SKM-1 (cell line): Measurements from ENCODE around the gene CCNY.

ENCODE experiments used
- DNase-seq: peaks from one replicate; lab custom pipeline; 2025; ENCODE audit not compliant: unreplicated experiment; lab: John Stamatoyannopoulos, UW

The CCNY gene

DNA sequence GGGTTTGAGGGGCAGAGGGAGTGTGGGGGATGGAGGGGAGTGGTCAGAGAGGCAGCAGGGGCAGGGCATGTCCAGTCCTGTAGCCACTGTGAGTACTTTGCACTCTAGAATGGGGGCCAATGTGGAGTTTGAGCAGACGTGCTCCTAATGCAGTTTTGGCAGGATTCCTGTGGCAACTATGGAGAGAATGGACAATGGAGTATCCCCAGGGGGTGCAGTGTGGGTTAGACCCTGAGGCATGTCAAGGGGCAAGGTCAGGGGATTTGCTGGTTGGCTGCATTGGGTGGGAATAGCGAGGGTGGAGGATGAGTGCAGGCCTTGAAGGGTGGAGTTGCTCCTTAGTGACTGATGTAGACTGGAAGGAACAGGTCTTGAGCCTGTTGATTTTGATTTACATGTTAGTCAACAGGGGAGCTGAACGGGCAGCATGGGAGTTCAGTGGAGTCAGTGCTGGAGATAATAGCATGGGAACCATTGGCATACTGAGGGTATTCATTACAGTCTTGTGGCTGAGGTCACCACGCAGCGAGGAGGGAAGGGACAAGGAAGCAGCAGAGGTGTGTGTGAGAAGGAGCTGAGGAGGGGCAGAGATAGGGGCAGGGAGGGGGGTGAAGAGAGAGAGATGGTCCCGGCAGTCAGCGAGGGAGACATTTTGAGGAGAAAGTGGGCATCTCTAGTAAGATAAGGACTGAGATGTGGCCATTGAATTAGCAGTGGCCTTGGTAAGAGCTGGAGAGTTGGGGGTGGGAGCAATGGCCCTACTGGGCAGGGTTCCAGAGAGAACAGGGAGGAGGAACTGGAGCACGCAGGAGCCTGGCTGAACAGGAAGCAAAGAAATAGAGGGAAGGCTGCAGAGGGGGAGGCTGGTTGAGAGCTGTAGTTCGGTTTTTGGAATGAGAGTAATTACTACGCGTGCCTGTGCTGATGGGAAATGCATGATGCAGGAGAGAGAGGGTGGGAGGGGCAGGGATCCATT is 112.7 kb downstream of the CCNY start:
- no peak for DNase-seq

DNA sequence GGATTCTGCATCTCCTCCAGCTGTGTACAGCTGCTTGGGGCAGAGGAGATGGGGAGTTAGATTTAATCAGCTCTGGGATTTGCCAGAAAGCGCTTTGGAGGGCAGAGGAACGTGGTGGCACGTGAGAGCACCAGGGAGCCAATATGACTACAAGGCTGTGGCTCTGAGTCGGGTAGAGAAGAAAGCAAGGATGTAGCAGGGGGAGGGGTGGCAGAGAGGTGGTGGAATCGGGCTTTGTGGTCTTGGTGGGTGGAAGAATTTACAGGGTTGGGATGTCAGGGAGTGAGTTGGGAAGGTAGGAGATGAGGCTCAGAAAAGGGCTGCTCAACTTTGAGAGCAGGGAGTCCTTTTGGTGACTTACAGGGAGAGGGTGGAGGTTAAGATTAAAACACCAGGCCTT is 113.6 kb downstream of the CCNY start:
- no peak for DNase-seq

DNA sequence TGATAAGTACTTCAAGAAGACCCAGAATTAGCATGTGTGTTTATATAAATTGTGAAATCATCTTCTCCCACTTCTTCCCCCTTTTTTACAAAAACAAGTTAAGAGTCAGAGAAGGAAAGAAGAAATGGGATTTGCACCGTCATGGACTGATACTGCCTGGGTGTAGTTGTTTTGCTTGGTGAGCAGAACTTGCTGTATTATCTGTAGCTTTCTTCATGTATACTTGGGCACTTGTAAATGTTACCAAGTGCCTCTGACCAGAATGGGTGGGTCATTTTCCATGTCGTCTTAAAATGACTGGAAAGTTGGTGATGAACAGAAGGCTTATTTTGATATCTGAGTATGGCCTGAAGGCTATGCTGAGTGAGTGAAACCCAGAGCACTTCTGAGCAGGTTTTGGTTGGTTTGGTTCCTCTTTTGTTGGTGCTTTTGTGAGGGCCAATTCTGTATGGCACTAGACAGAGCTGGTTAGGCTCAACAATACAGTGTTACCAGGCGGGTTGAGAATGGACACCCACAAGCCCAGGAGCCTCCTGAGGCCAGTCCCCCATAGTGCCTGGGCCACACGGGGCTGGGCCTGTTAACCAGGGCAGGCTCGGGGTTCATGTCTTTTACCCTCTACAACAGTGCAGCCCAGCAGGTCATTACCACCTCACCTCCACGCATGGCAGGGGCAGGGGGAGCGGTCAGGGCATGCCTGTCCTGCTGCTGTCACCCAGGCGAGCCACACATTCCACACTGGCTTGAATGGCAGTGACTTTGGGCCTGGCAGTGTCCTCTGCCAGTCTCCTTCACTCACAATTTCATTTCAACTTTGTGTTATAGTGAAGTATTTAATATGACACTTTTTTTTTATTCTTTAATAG is 115.1 kb downstream of the CCNY start:
- no peak for DNase-seq

DNA sequence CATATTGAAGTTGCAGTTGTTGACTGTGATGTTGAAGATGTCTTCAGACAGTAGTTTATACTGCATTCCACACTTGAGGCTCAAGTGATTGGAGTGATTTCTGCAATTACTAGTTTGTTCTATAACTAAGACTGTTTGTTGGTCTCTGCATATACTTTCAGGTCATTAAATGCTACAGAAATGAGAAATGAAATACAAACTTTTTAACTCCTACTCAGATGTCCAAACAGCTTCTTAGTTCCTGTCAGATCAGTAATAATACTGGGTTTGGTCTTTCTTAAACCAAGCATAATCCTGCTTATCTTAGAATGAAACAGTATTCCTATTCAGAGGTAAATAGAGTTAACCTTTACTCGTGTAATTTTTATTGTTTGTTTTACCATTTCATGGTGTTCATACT is 115.9 kb downstream of the CCNY start:
- no peak for DNase-seq

- DNase-seq, result no peak
Observed at GRCh38 chr10:35452847-35453246, 116.5 kb downstream of the CCNY start.

- no peak for DNase-seq
Observed at GRCh38 chr10:35453855-35454532, 117.7 kb downstream of the CCNY start.

- DNase-seq, result no peak
Observed at GRCh38 chr10:35456153-35456720, 119.9 kb downstream of the CCNY start.

- no peak for DNase-seq
Observed at GRCh38 chr10:35456784-35457183, 120.5 kb downstream of the CCNY start.

DNA sequence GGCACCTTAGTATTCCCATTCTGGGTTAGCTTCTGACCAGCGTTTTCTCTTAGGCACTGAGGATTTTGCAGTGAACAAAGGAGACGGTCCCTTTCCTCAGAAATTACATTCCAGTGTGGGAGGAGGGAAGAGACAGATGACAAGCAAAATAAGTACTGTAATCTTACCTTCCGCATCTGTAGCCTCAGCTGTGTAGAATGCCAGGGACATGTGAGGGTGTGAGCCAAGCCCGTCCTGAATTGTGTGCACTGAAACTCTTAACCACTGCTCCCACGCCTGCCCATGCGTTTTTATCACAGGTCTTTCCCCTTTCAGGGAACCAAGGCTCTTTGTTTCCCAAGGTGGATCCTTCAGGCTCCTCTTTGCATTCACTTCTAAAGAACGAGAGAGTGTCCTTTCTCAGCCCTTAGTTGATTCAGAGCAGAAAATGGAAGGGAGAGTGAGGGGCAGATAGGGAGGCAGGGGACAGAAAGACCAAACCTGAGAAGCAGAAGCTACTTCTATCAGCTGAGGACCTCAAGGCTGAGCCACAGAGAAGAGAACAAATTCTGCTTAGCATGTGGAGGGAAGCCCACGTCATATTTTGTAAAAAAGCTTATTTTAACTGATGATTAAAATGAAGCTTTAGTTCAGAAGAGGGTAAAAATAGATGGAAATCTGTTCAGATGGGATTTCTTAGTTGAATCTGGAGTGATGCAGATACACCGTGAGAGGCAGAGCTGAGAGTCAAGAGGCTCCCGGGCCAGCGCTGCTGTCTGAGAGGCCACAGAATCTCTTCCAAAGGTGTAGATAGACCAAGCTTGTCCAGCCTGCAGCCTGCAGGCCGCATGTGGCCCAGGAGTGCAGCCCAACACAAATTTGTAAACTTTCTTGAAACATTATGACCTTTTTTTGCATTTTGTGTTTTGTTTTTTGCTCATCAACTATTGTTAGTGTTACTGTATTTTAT is 122.5 kb downstream of the CCNY start:
- no peak for DNase-seq

DNA sequence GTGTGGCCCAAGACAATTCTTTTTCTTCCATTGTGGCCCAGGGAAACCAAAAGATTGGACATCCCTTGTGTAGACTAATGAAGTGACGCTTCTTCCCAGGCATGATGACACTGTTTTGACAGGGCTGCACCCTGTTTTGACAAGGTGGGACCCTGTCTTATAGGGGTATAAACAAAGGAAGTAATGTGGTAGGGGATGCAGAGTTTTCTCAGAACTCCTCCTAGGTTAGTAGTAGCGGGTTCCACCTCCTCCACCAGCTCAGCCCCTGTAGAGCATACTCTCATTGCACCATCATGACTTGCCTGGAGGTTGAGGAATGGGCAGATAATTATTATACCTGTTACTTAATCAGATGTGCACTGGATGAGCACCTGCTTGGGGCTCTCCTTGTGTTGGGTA is 123.1 kb downstream of the CCNY start:
- DNase-seq, result no peak

- DNase-seq, result no peak
Observed at GRCh38 chr10:35460852-35461460, 124.6 kb downstream of the CCNY start.

DNA sequence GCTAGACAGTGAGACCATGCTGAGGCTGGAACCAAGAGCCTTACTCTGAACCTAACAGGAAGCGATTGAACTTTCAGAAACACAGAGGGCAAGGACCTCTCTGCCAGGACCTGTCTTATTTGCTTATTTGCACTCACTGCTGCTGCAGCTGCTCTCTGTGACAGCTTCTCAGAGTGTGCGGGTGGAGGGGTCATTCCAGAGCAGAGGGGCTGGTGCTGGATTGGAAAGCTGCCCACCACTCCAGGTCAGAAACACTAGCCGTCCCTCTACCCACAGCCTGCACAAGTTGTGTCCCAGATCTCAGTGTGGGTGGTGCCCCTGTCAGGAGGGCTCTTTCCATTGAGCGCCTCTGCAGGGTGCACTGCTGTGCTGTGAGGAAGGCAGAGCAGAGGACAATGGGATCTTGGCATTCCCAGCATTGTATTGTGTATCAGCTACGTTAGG is 126.2 kb downstream of the CCNY start:
- DNase-seq, result no peak

DNA sequence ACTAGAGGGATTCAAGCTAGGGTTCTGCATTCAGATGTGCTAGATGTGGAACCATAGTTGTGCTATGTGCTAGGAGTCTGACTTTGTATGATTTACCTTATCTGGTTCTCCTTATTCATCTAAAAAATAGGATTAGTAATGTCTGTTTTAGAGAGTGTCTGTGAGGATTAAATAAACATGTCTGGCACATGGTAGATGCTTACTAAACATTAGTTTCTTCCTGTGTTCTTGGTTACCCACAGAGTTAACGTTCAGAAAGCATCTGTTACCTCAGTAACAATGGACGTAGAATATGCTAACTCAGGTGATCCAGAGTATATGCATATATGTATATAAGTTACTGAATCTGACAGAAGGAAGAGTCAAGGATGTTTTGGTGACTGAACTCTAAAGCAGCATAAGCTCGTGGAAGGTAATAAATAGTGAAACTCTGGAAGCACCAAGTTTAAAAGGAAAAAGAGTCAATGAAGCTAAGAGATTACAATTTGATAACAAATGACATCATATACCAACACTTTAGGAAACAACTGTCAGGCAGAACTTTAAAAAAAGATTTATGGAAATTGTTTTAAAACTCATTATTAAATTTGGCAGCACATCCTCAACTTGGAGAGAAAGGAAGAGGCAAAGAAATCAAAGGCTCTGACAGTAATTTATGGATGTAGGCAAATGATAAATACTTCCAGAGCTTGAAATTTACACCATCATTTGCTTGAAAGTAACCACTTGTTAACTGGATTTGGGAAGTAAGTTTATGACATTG is 127.0 kb downstream of the CCNY start:
- DNase-seq, result no peak

- no peak for DNase-seq
Observed at GRCh38 chr10:35463878-35464277, 127.6 kb downstream of the CCNY start.

GRCh38 chr10:35464825-35465456 is 128.6 kb downstream of the CCNY start:
- DNase-seq, result no peak

DNA sequence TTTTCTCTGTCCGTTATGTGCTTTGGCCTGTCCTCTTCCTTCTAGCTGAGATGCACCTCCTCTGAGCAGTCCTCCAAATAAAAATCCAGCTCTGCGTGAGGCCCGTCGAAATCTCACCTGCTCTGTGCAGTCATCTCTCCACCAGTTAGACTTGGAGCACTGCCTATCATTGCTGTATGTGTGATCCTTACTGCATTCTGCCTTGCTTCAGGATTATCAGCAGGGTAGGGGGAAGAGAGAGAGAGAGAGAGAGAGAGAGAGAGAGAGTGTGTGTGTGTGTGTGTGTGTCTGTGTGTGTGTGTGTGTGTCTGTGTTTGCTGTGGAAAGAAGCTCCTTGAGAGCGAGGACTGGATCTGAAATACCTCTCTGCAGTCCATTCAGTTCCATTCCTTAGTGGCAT is 129.4 kb downstream of the CCNY start:
- no peak for DNase-seq

DNA sequence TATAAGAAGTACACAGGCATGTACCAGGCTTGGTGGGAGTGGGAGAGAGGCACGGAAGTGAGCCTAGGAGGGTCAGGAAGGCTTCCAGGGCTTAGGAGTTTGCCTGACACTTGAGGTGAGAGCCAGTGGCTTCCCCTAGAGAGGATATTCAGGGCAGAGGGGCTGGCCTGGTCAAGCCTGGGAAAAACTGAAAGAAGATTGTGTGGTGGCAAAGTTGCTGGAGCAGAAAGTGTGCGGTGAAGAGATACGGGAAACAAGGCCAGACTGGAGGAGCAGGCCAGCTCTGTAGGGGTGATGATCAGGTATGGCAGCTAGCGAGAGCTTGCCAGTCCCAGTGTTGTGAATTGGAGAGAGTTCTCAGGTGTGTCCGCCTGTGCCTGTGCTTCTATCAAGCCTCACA is 129.9 kb downstream of the CCNY start:
- DNase-seq, result no peak

DNA sequence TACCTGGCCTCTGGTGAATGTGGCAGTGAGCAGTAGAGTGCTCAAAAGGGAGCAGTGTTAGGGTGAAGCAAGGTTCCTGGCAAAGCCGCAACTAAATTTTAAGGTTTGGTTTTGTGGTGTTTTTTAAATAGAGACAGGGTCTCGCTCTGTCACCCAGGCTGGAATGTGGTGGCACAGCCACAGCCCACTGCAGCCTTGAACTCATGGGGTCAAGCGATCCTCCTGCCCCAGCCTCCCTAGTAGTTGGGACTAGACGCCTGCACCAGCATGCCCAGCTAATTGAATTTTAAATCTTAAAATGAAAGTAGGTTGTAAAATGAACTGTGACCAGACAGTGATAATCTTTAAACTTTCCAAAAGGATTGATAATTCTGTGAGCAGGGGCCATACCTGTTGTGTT is 130.4 kb downstream of the CCNY start:
- DNase-seq, result no peak
